ENCODE measurements around the gene PAPPA.

Gene PAPPA

DNA sequence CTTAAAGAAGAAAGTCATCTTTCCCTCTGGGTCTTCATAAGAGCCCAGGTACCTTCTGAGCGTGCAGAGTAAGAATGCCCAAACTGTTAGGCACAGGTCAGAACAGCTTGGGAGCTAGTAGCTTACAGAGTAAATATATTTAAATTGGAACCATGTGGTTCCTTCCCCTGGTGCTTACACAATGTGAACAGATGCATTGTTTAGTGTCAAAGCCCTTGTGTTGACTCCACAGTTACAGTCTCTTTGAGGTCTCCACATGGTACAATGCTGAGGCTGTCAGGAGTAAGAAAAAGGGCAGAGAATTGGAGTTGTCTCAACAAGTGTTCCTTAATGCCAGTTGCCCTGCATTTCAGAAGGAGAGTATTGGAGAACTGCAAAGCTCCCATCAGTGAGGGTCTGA is 188.5 kb downstream of the PAPPA start:
- TF ChIP-seq, protein P1, sequence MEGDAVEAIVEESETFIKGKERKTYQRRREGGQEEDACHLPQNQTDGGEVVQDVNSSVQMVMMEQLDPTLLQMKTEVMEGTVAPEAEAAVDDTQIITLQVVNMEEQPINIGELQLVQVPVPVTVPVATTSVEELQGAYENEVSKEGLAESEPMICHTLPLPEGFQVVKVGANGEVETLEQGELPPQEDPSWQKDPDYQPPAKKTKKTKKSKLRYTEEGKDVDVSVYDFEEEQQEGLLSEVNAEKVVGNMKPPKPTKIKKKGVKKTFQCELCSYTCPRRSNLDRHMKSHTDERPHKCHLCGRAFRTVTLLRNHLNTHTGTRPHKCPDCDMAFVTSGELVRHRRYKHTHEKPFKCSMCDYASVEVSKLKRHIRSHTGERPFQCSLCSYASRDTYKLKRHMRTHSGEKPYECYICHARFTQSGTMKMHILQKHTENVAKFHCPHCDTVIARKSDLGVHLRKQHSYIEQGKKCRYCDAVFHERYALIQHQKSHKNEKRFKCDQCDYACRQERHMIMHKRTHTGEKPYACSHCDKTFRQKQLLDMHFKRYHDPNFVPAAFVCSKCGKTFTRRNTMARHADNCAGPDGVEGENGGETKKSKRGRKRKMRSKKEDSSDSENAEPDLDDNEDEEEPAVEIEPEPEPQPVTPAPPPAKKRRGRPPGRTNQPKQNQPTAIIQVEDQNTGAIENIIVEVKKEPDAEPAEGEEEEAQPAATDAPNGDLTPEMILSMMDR (IDR thresholded peaks at IDR 0.05; ENCODE audit: low read depth, low read length, missing control alignments) = no peak
- no peak for DNase-seq (ENCODE audit: extremely low read depth, low read depth)
- H3K4me3 ChIP-seq (replicated peaks; ENCODE audit: low read depth, low read length) = no peak overlapping the region

GRCh38 chr9:116342941-116343340 is 189.3 kb downstream of the PAPPA start:
- TF ChIP-seq, protein P1 (IDR thresholded peaks at IDR 0.05; ENCODE audit: low read depth, low read length, missing control alignments) = no peak
- no peak overlapping the region for H3K4me3 ChIP-seq (replicated peaks; ENCODE audit: low read depth, low read length)
- no peak for DNase-seq (ENCODE audit: extremely low read depth, low read depth)

DNA sequence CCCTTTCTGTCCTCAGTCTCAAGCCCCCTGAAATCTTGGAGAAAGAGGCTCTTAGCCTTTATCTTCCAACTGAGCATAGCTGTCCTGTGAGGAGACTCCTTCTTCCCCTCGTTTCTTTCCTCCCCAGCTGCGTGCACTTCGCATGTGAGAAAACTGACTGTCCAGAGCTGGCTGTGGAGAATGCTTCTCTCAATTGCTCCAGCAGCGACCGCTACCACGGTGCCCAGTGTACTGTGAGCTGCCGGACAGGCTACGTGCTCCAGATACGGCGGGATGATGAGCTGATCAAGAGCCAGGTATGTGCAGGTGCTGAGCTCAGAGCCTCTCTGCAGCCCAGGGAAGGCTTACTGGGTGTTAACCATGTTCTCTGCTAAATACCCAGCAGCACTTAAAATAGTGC is 190.8 kb downstream of the PAPPA start:
- TF ChIP-seq, protein P1 (IDR thresholded peaks at IDR 0.05; ENCODE audit: low read depth, low read length, missing control alignments) = no peak
- no peak overlapping the region for H3K4me3 ChIP-seq (replicated peaks; ENCODE audit: low read depth, low read length)
- DNase-seq (ENCODE audit: extremely low read depth, low read depth) = no peak

- no peak for DNase-seq (ENCODE audit: extremely low read depth, low read depth)
- TF ChIP-seq, protein P1 (IDR thresholded peaks at IDR 0.05; ENCODE audit: low read depth, low read length, missing control alignments) = no peak
- no peak overlapping the region for H3K4me3 ChIP-seq (replicated peaks; ENCODE audit: low read depth, low read length)
Observed at GRCh38 chr9:116345393-116345792, 191.8 kb downstream of the PAPPA start.

- no peak for DNase-seq (ENCODE audit: extremely low read depth, low read depth)
- TF ChIP-seq, protein P1 (IDR thresholded peaks at IDR 0.05; ENCODE audit: low read depth, low read length, missing control alignments) = no peak
- no peak overlapping the region for H3K4me3 ChIP-seq (replicated peaks; ENCODE audit: low read depth, low read length)
Observed at GRCh38 chr9:116345817-116346216, 192.2 kb downstream of the PAPPA start.

DNA sequence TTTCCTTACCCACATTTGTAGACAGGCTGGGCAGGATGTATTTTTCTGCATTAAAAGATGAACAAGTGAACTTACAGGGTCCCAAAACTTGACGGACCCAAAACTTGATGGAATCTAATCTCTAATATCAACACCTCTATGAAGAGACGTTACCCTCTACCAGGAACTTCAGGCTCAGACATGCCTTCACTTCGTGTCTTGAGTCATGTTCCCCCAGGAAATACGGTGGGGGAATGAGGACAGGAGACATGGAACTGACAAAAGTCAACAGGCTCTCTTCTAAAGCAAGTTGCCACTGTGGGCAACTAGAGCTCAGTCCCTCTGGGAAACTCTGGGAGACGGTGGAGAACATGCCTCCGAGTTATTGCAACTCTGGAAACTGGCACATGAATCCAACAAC is 196.1 kb downstream of the PAPPA start:
- DNase-seq (ENCODE audit: extremely low read depth, low read depth) = no peak
- H3K4me3 ChIP-seq (replicated peaks; ENCODE audit: low read depth, low read length) = no peak overlapping the region
- TF ChIP-seq, protein P1 (IDR thresholded peaks at IDR 0.05; ENCODE audit: low read depth, low read length, missing control alignments) = no peak

DNA sequence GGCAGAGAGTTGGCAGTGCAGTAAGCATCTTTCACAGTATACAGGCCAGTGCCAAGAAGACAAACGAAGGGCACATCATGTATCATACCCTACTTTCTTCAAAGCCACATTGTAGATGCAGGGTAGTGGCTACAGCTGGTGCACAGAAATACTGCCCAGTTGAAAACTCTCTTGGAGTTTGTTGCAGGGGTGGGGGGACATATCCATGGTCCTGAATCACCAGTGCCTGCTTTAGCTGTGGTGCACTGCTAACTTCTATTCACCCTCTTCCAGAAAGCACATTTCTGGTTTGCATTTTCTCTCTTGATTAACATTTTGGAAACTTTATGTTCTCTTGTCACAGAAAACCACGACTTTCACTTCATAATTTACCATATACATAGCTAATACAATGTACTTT is 196.6 kb downstream of the PAPPA start:
- no peak for DNase-seq (ENCODE audit: extremely low read depth, low read depth)
- no peak overlapping the region for H3K4me3 ChIP-seq (replicated peaks; ENCODE audit: low read depth, low read length)
- TF ChIP-seq, protein P1 (IDR thresholded peaks at IDR 0.05; ENCODE audit: low read depth, low read length, missing control alignments) = no peak
